Activated naive CD4-positive, alpha-beta T cell treated with anti-CD3 and anti-CD28 coated beads for 36 hours (primary cell): ENCODE results near the gene SLC51B. TPM values are rescaled to one million over a fixed set of nuclear protein-coding genes. Genes with fewer than 3 reads are reported as not detected.
A peak's percentile ranks its signal among the peaks of the same experiment; 100 is the strongest.

Experiments
- CTCF ChIA-PET: fragments of 350-600 bp; sonication (Branson Sonifier 250); formaldehyde crosslinking; loops from one replicate; lab custom pipeline; 2021; ENCODE audit warnings: antibody characterized with exemption; lab: Charles Lee
- DNase-seq: peaks from one replicate; pipeline ENCODE4 v3.0.0-alpha.2; 2020
- H3K27ac Mint-ChIP-seq: one replicate; pipeline ENCODE4 v1.8.0; 2021; ENCODE audit warnings: mild to moderate bottlenecking, mixed read lengths
- H3K27me3 Mint-ChIP-seq: one replicate; pipeline ENCODE4 v1.8.0; 2021; ENCODE audit warnings: low read depth, mixed read lengths
- H3K36me3 Mint-ChIP-seq: one replicate; pipeline ENCODE4 v1.8.0; 2021; ENCODE audit warnings: low read depth, mixed read lengths
- H3K4me1 Mint-ChIP-seq: one replicate; pipeline ENCODE4 v1.8.0; 2021; ENCODE audit warnings: low read depth, mixed read lengths
- H3K4me3 Mint-ChIP-seq: one replicate; pipeline ENCODE4 v1.8.0; 2021; ENCODE audit warnings: mild to moderate bottlenecking, moderate library complexity, mixed read lengths
- H3K9me3 Mint-ChIP-seq: one replicate; pipeline ENCODE4 v1.8.0; 2021; ENCODE audit warnings: mixed read lengths
- intact Hi-C: fragments of 100-400 bp; cut with micrococcal nuclease; formaldehyde crosslinking; loops from one replicate; pipeline ENCODE4 v1.15.1; 2023
- total RNA-seq, 2 experiments: library from RNA; stranded (reverse); gene quantifications; one replicate each; pipeline ENCODE4 v1.2.3, GENCODE V29; 2021

SLC51B gene
- total RNA-seq, 2 experiments from 2014 or later, result not detected

DNA sequence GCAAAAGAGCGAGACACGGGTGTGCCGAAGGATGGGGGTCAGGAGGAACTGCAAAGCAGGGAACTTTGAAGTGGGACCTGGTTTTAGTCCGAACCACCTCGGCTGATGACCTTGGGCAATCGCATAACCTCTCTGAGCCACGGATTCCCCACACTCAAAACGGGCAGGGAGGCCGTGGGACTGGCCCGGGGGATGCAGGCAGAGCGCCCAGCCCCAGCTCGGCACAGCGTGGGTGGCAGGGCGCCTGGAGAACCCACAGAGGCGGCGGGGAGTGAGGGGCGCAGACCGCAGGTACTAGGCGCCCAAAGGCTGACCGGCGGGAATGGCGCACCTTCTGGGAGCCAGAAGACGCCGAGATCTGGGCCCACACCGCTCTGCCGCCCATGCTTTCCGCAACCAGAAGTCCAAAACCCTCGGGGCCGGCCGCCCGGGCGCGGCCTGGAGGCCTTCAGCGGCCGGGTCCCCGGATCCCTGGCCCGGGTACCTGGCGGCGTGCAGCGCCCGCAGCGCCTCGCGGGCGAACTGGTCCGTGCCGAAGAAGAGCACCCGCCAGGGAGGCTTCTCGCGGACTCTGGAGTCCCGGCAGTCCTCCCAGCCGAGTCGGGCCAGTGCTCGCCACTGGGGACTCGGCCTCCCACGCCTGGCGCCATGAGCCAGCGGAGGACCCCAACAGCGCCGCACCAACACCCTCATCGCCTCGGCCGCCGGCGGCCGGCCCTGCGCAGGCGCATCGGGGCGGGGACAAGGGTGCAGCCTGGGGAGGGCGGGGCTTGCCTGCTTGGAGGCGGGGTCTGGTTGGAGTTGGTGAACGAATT, 16.1 kb upstream of the SLC51B start, which contains the start of gene MTFMT:
MTFMT (minus strand) TSS at position 719 of the 815 bp plus-strand sequence; CDS start at position 693, 26 bp downstream.
- CTCF ChIA-PET, result no interaction called here
- Mint-ChIP-seq H3K36me3 (peaks cover 8% of the 10 kb centered on the region), H3K4me3 (peak within 1 kb of the TSS; percentile 87), H3K27me3 (peaks cover 8% of the 10 kb centered on the region), H3K27ac (peak within 1 kb of the TSS; percentile 7), H3K4me1 (peaks cover 21% of the 10 kb centered on the region), H3K9me3 (no peaks in the 10 kb centered on the region)
- intact Hi-C loops, result loop anchor here (2.0 kb wide), 3 partner anchors 38 to 204 kb away; partner anchors contain the start of genes CLPX and PIF1
- peak; percentile 95 for DNase-seq

GRCh38 chr15:65029736-65030208, 15.4 kb upstream of the SLC51B start:
- intact Hi-C loops, result loop anchor here (2.0 kb wide), 3 partner anchors 39 to 205 kb away; partner anchors contain the start of genes CLPX and PIF1
- Mint-ChIP-seq H3K36me3 (peaks cover 8% of the 10 kb centered on the region), H3K27me3 (peaks cover 8% of the 10 kb centered on the region), H3K27ac (no peak overlapping the region), H3K9me3 (no peaks in the 10 kb centered on the region), H3K4me1 (peaks cover 21% of the 10 kb centered on the region), H3K4me3 (peak overlapping the region; percentile 68)
- no peak for DNase-seq
- CTCF ChIA-PET, result no interaction called here

DNA sequence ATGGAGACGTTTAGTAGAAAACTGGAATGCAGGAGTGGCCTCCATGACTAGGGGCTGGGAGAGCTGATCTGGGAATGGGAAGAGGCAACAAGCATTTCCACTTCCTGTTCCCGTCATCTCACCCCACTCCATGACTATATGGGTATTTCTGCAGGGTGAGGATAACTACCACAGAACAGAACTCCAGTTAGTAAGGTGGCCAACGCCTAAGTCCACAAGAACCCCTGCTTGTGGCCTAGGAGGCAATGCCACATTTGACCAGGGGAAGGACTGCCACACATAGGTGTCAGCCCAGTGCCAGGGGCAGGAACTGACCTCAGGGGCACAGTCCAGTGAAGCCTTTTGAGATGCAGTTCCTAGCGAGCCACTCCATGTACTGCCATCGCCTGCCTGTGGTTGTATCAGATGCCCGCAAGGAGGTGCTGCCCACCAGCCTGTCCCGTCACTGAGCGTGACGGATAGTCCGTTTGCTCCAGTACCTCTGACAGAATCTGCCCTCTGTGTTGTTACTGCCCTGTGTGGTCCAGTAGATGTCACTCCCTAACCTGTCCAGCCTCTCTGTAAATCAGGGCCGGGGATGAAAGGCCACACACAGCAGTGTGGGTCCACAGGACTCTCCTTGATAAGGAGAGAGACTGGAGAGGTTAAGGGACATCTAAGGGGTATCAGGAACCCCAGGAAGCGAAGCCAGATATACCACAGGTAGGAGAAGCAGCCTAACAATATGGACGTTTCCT, 12.2 kb upstream of the SLC51B start:
- intact Hi-C loops, result loop anchor here (1.0 kb wide), 4 partner anchors 45 to 352 kb away; no protein-coding TSS in a partner anchor
- peaks cover 12% of the 10 kb centered on the region for H3K4me1 Mint-ChIP-seq
- no peak overlapping the region for H3K27ac Mint-ChIP-seq

DNA sequence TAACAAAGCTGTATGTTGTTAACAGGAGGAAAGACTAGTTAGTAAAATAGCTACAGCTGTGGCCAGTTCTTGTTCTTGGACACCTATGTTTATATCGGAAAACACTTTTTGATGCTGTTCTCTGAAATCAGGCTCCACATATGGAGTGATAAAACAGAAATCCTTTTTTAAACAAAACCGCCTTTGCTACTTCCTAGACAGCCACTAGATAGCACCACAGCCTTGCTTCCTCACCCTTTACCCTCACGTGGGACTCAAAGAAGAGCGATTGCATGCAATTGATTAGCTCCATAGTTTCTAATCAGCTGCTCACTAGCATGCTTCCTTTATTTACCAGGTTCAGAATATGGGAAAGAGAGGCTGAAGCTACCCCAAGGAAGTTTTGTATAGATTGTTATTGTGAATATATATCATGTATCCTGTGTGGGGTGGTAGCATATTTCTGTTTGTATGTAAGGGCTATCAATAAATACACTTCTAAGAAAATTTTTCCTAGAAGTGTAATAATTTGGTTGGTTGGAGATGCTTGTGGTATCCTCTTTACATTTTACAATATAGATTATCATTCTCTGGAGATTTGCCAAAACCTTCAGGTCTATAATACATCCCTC, 11.4 kb upstream of the SLC51B start:
- no peak overlapping the region for H3K4me3 Mint-ChIP-seq
- peaks cover 8% of the 10 kb centered on the region for H3K27me3 Mint-ChIP-seq
- H3K27ac Mint-ChIP-seq, result no peak overlapping the region
- intact Hi-C loops, result loop anchor here (1.0 kb wide), 4 partner anchors 45 to 352 kb away; no protein-coding TSS in a partner anchor
- H3K4me1 Mint-ChIP-seq, result peaks cover 6% of the 10 kb centered on the region
- CTCF ChIA-PET, result interaction anchor here (0.6 to 3.3 kb wide), 24 partner anchors 9 to 367 kb away, joined by 3 to 31 read pairs (median 4); partner anchors contain the start of genes KBTBD13 and SPG21
- DNase-seq, result peak; percentile 58
- no peaks in the 10 kb centered on the region for H3K36me3 Mint-ChIP-seq
- no peaks in the 10 kb centered on the region for H3K9me3 Mint-ChIP-seq

More for the DNA sequence above, 12.2 kb upstream of the SLC51B start:
- peaks cover 8% of the 10 kb centered on the region for H3K27me3 Mint-ChIP-seq
- peak overlapping the region; percentile 3 for H3K4me3 Mint-ChIP-seq
- peak; percentile 62 for DNase-seq
- CTCF ChIA-PET, result interaction anchor here (0.6 to 3.3 kb wide), 13 partner anchors 10 to 367 kb away, joined by 3 to 31 read pairs (median 4); partner anchors contain the start of genes KBTBD13 and SPG21
- H3K9me3 Mint-ChIP-seq, result no peaks in the 10 kb centered on the region
- H3K36me3 Mint-ChIP-seq, result peaks cover 4% of the 10 kb centered on the region

- no peak overlapping the region for H3K4me3 Mint-ChIP-seq
- peaks cover 8% of the 10 kb centered on the region for H3K27me3 Mint-ChIP-seq
- peaks cover 6% of the 10 kb centered on the region for H3K4me1 Mint-ChIP-seq
- no peaks in the 10 kb centered on the region for H3K9me3 Mint-ChIP-seq
- CTCF ChIA-PET, result interaction anchor here (0.6 to 3.3 kb wide), 15 partner anchors 8 to 265 kb away, joined by 3 to 31 read pairs (median 4); partner anchors contain the start of gene KBTBD13
- no peak for DNase-seq
- intact Hi-C loops, result no loop called here
- no peak overlapping the region for H3K27ac Mint-ChIP-seq
- no peaks in the 10 kb centered on the region for H3K36me3 Mint-ChIP-seq
Observed at GRCh38 chr15:65034719-65035118, 10.5 kb upstream of the SLC51B start.

DNA sequence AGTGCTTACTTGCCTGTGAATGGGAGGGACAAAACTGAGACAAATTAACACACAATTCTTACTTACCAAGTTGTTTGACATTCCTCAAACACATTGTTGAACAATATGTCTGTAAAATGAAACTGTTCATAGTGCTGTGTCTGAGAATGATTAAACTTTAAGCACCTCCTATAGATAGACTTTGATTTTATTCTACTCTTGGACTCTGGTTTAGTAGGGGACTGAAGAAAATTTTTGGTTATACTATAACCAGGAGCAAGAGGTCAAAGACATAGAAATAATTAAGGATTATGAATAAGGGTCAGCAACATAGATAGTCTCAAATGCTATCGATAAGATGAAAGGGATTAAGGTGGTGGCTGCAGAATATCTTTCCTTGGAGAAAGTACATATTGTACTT, 7.9 kb upstream of the SLC51B start:
- no peaks in the 10 kb centered on the region for H3K9me3 Mint-ChIP-seq
- intact Hi-C loops, result no loop called here
- no peak overlapping the region for H3K27ac Mint-ChIP-seq
- CTCF ChIA-PET, result no interaction called here
- peaks cover 6% of the 10 kb centered on the region for H3K4me1 Mint-ChIP-seq
- H3K4me3 Mint-ChIP-seq, result no peak overlapping the region
- peaks cover 2% of the 10 kb centered on the region for H3K27me3 Mint-ChIP-seq
- no peak for DNase-seq
- H3K36me3 Mint-ChIP-seq, result no peaks in the 10 kb centered on the region

DNA sequence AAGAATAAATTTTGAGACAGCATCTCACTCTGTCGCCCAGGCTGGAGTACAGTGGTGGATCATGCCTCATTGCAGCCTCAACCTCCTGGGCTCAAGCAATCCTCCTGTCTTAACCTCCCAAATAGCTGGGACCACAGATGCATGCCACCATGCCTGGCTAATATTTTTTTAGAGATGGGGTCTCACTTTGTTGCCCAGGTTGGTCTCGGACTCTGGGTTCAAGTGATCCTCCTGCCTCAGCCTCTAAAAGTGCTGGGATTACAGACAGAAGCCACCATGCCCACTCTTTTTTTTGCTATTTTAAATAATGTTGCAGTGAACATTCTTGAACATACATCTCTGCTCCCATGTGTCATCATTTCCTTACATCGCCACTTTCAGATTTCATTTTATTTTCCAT, 6.8 kb upstream of the SLC51B start:
- H3K36me3 Mint-ChIP-seq, result no peaks in the 10 kb centered on the region
- H3K4me3 Mint-ChIP-seq, result no peak overlapping the region
- no peaks in the 10 kb centered on the region for H3K27me3 Mint-ChIP-seq
- DNase-seq, result no peak
- H3K27ac Mint-ChIP-seq, result no peak overlapping the region
- CTCF ChIA-PET, result no interaction called here
- H3K4me1 Mint-ChIP-seq, result peaks cover 3% of the 10 kb centered on the region
- intact Hi-C loops, result no loop called here
- no peaks in the 10 kb centered on the region for H3K9me3 Mint-ChIP-seq

- Mint-ChIP-seq H3K4me1 (no peaks in the 10 kb centered on the region), H3K36me3 (no peaks in the 10 kb centered on the region), H3K9me3 (no peaks in the 10 kb centered on the region), H3K27me3 (no peaks in the 10 kb centered on the region), H3K4me3 (no peak overlapping the region), H3K27ac (no peak overlapping the region)
- no peak for DNase-seq
- CTCF ChIA-PET, result interaction anchor here (0.5 to 0.6 kb wide), 2 partner anchors 11 to 140 kb away, joined by 3 read pairs; no protein-coding TSS in a partner anchor
- intact Hi-C loops, result no loop called here
Observed at GRCh38 chr15:65038836-65039235, 6.4 kb upstream of the SLC51B start.

DNA sequence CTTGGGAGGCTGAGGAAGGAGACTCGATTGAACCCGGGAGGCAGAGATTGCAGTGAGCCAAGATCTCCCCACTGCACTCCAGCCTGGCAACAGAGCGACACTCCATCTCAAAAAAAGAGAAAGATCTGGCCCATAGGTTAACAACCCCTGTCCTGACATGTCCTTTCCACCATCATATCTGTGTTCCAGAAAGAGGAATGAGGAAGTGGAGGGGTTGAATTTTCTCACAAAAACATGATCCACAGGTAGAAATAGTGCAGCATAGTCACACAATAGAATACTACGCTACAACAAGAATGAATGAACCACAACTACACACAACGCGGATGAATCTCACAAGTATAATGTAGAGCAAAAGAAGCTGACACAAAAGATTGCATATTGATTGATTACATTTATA, 4.7 kb upstream of the SLC51B start:
- DNase-seq, result no peak
- no peak overlapping the region for H3K27ac Mint-ChIP-seq
- CTCF ChIA-PET, result no interaction called here
- no peaks in the 10 kb centered on the region for H3K36me3 Mint-ChIP-seq
- H3K4me1 Mint-ChIP-seq, result peaks cover 4% of the 10 kb centered on the region
- intact Hi-C loops, result no loop called here
- no peaks in the 10 kb centered on the region for H3K27me3 Mint-ChIP-seq
- H3K4me3 Mint-ChIP-seq, result no peak overlapping the region
- H3K9me3 Mint-ChIP-seq, result no peaks in the 10 kb centered on the region

DNA sequence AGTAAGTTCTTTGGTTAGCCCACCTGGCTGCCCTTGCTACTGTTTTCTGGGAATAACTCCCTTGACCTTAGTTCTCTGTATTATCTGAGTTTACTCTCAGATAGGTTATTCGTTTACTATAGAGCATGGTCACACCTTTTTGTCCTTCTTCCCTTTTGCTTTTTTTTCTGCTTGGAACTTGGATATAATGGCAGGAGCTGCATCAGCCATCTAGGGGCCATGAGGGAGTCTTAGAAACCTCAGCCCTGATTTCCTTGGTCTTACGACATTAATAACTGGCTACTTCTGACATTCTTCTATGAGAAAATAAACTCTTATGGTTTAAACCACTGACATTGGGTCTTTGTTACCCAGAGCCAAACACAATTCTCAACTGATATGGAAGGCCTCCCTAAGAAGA, 3.4 kb upstream of the SLC51B start:
- Mint-ChIP-seq H3K27me3 (no peaks in the 10 kb centered on the region), H3K9me3 (no peaks in the 10 kb centered on the region), H3K4me1 (peaks cover 4% of the 10 kb centered on the region), H3K27ac (no peak overlapping the region), H3K36me3 (no peaks in the 10 kb centered on the region), H3K4me3 (no peak overlapping the region)
- intact Hi-C loops, result no loop called here
- CTCF ChIA-PET, result interaction anchor here (1.0 to 1.1 kb wide), 2 partner anchors 8 to 13 kb away, joined by 3 to 4 read pairs; no protein-coding TSS in a partner anchor
- DNase-seq, result no peak

DNA sequence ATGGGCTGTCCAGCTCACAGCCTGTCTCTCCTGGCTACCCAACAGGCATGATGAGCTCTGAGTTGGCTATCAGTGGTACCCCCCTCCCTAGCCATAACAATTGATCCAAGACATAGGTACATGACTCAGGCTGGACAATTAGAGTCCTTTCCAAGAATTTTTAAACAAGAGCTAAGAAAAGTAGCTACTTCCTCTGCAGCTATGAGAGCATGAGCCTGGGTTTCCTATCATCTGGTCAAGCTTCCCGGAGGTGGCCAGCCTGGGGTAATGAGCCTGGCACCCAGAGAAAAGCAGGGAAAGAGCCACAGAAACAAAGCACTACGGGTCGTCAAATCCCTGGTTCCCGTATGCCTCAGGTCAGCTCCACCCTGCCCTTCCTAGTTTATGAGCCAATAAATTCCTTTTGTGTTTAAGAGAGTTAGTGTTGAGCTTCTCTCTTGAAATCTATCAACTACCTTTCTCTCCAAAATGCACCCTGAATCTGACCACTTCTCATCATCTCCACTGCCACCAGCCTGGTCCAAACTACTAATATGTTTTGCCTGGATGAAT, 2.3 kb upstream of the SLC51B start:
- Mint-ChIP-seq H3K9me3 (no peaks in the 10 kb centered on the region), H3K4me3 (no peak overlapping the region), H3K27ac (no peak overlapping the region), H3K4me1 (peaks cover 4% of the 10 kb centered on the region), H3K36me3 (no peaks in the 10 kb centered on the region), H3K27me3 (no peaks in the 10 kb centered on the region)
- DNase-seq, result no peak
- intact Hi-C loops, result no loop called here
- CTCF ChIA-PET, result interaction anchor here (0.8 to 1.3 kb wide), 3 partner anchors 9 to 255 kb away, joined by 3 to 4 read pairs (median 3); no protein-coding TSS in a partner anchor
